EL (cell line): ENCODE data around the gene ALLC.
"Not testable (repeated sequence)": the region's sequence is repeated elsewhere in the genome, so short reads cannot be mapped to it uniquely, and the experiment has no call there.

Experiments
- DNase-seq: peaks from one replicate; pipeline ENCODE4 v3.0.0-alpha.2; 2016

ALLC gene

GRCh38 chr2:3657881-3658280 is at the start of gene ALLC:
ALLC (plus strand) TSS chr2:3658200; CDS start chr2:3671158, 12,958 bp downstream.
- DNase-seq: no peak

DNA sequence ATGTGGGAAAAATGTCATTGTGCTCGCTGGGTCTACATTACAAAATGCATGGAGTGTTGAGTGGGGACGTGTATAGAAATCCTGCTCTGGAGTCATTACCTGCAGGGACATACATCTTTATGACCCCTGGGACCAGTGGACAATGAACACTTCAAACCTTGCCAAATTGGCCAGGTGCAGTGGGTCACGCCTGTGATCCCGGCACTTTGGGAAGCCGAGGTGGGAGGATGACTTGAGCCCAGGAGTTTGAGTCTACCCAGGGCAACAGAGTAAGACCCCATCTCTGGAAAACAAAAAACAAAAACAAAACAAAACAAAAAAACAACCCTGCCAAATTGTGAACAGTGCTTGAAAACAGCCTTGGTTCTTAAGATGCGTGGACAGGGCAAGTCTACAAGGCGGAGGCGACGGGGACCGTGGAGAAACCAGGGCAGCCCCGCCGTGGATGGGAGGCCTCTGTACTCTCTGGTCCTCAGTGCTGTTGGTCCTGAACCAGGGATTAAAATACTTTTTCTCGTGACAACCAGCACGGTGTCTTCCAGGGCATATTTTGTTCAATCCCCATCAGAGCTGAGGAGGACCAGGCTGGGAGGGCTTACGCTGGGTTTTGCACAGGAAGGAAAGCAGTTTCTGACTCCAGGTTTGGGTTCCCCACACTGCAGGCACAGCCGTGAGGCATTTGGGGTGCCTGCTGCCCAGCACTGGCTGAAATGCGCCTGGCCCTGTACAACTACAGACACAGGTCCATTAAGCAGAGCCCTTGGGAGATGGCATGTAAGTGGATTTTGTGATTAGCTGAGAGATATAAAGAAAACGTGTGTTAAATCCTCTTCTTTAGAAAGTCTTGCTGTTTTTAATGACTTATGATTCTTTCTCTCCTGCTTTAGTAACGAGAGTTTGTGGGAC is 49.4 kb upstream of the ALLC start:
- no peak for DNase-seq

GRCh38 chr2:3609279-3609673 is 48.7 kb upstream of the ALLC start:
- not testable (repeated sequence) for DNase-seq

- no peak for DNase-seq
These were observed 47.6 kb upstream of the ALLC start for GRCh38 chr2:3610415-3610814.

DNA sequence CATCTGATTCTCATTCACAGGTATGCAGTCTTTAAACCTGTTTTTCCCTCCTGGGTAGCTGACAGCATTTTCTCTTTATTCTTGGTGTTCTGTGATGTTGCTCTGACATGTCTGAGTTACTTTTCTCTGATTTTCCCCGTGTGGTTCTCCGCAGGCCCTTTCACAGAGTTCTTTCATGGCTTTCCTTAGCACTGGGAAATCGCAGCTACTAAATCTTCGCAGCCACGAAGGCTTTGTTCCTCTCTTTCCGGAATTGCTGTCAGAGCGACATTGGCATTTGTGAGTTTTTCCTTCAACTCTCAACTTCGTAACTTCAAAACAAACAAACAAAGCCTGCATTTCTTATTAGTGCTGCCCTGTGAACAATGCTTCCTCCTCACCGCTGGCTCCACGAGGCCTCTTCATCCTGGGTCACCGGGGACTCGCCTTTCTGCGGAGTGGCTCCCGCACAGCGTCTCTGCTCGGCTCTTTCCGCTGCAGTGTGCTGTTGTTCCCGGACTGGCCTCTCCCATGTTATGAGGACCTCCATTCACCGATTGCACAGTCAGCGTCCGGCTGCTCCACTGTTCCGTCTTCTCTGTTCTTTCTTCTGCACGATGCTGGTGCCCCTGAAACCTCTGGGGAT is 47.0 kb upstream of the ALLC start:
- no peak for DNase-seq

GRCh38 chr2:3611589-3611988 is 46.4 kb upstream of the ALLC start:
- no peak for DNase-seq

- DNase-seq: no peak
These were observed 45.1 kb upstream of the ALLC start for GRCh38 chr2:3612639-3613523.

GRCh38 chr2:3613524-3613905 is 44.5 kb upstream of the ALLC start:
- no peak for DNase-seq

DNA sequence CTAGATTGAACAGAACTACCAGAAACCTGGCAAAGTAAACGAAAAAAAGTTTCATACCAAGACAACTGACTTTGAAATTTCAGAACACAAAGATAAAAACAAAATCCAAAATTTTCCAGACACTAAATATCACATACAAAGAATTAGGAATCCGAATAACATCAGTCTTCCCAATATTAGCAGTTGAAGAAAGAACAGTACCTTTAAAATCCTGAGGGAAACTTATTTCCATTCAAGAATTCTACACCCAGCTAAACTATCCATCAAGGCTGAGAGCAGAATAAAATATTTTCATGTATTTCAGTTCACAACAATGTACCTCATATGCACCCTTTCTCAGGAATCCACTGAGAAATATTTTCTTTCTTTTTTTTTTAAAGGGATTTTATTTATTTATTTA is 43.3 kb upstream of the ALLC start:
- DNase-seq: not testable (repeated sequence)

GRCh38 chr2:3615541-3616200 is 42.3 kb upstream of the ALLC start:
- not testable (repeated sequence) for DNase-seq

DNA sequence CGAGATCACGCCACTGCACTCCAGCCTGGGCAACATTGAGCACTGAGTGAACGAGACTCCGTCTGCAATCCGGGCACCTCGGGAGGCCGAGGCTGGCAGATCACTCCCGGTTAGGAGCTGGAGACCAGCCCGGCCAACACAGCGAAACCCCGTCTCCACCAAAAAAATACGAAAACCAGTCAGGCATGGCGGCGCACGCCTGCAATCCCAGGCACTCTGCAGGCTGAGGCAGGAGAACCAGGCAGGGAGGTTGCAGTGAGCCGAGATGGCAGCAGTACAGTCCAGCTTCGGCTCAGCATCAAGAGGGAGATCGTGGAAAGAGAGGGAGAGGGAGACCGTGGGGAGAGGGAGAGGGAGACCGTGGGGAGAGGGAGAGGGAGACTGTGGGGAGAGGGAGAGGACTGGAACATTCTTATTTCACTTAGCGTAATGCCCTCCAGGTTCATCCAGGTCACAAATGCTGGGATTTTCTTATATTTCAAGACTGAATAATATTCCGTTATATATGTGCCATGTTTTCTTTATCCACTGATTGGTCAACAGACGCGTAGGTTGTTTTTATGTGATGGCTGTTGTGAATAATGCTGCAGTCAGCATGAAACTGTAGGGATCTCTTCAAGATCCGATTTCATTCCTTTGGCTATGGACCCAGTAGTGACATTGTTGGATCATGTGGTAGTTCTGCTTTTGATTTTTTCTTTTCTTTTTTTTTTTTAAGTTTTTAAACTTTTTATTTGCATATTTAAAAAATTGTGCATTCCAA is 41.4 kb upstream of the ALLC start:
- DNase-seq: not testable (repeated sequence)

DNA sequence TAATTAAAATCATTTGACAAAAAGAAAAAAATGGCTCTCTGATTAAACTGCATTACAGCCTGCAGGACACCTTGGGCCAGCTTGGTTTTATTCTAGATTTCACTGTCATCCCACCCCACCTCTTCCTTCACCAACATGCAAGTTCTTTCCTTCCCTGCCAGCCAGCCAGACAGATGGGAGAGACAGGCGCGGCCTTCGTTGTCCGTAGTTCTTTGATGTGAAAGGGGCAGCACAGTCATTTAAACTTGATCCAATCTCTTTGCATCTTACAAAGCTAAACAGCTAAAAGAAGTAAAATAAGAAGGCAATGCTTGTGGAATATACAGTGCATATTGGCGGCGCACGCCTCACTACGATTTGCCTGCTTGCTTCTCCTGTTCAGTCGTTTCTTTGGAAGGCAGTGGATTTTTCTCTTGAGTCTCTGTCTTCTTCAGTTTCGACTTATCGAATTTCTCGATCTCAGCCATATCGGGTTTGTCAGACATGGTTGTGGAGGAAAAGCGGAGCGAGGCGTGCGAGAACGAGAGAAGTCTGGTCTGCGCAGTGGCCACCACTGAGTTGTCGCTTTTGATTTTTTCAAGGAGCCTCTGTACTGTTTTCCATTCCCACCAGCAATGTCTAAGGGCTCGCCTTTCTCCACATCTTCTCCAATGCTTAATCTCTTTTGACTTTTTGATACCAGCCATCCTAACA is 40.7 kb upstream of the ALLC start:
- no peak for DNase-seq

DNA sequence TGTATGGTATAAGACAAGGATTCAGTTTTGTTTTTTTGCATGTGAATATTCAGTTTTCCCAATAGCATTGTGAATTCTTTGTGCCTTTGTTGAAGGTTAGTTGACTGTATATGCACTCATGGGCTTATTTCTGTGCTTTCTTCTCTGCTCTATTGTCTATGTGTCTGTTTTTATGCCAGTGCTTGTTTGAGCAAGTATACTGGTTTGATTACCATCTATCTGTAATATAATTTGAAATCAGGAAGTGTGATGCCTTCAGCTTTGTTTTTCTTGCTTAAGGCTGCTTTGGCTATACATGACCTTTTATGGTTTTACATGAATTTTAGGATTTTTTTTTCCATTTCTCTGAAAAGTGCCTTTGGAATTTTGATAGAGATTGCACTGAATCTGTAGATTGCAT is 39.6 kb upstream of the ALLC start:
- no peak for DNase-seq

DNA sequence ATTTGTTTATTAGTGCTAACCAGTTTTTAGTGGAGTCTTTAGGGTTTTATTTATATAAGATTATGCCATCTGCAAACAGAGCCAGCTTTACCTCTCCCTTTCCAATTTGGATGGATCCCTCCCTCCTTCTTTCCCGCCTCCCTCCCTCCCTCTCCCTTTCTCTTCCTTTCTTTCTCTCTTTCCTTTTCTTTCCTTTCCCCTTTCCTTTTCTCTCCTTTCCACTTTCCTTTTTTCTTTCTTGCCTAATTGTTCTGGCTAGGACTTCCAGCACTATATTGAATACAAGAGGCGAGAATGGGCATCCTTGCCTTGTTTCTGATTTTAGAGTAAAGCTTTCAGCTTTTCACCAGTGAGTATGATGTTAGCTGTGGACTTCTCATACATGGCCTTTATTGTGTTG is 39.0 kb upstream of the ALLC start:
- DNase-seq: no peak

- DNase-seq: not testable (repeated sequence)
These were observed 38.3 kb upstream of the ALLC start for GRCh38 chr2:3619661-3620060.

GRCh38 chr2:3620834-3621233 is 37.2 kb upstream of the ALLC start:
- DNase-seq: no peak

DNA sequence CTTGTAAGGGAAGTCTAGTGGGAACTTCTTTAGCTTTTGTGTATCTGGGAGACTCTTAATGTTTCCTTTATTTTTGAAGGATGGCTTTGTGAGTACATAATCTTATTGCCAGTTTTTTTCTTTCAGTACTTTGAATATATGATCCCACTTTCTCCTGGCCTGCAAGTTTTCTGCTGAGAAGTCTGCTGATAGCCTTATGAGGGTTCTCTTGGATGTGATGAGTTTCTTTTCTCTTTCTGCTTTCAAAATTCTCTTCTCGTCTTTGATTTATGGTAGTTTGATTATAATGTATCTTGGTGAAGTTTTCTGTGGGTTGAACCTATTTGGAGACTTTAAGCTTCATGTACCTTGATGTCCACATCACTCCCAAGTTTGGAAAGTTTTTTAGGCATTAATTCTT is 35.0 kb upstream of the ALLC start:
- DNase-seq: no peak

DNA sequence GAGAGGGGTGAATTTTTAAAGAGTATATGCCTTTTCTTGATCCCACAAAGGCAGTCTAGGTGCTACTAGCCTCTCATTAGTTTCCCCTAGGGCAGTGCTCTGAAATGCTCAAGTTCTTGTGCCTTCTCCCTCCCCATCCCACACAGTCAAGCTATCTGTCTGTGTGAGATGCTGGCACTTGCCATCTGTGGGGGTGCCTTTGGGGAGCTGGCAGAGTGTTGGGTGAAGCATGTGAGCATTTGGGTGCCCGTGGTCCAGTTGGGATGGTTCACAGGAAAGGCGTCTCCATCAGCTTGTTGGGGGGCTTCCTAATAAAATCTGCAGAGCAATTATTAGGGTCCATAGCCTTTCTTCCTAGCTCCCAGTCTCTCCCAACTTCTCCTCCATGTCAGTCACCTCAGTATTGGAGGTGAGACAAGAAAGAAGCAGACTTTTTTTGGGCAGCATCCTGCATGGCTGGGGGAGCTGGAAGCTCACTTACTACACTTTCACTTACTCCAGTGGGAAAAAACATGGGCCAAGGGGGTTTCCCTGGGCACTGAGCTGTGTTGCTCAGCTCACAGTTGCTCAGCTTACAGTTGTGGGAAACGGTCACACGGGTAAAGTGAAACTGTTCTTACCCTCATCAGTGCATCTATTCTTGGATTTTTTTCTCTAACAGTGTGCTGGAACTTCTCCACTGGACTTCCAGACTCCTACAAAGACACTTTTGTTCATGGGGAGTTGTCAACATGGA is 33.8 kb upstream of the ALLC start:
- DNase-seq: no peak

DNA sequence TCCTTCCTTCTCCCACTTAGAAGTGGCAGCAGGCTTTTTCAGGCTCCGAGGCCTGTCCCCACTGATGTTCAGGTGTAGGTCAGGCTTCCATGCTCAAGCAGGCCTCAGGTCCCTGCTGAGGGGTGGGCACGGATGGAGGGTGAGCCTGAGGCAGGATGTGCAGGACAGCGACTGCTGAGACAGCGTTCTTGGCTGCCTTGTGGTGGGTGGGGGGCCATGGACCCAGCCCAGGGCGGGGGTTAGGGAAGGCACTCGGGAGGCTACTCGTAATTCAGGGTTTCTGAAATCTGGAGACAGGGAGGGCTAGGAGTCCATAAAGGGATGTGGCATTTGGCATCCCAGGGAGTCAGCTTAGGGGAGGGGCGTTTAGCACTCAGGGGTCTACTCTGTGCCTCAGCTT is 32.8 kb upstream of the ALLC start:
- no peak for DNase-seq

- DNase-seq: no peak
These were observed 31.7 kb upstream of the ALLC start for GRCh38 chr2:3626118-3626811.
